H1 (cell line): ENCODE measurements around the gene C19orf38. TPM values are rescaled to one million over a fixed set of nuclear protein-coding genes. Genes with fewer than 3 reads are reported as not detected.

Experiments
- BCL11A ChIP-seq, 2 experiments: IDR thresholded peaks; one replicate each; pipeline ENCODE4 v1.6.1; 2011; ENCODE audit warnings: low read depth in 2 of 2, low read length in 2 of 2, mild to moderate bottlenecking in 2 of 2
- CHD1 ChIP-seq: IDR thresholded peaks from 2 replicates; pipeline ENCODE4 v1.6.1; 2012; ENCODE audit warnings: low read depth, low read length, improper control_type of control experiment
- CREB1 ChIP-seq: IDR thresholded peaks from 2 replicates; pipeline ENCODE4 v1.6.1; 2012; ENCODE audit warnings: inconsistent platforms
- FOSL1 ChIP-seq: IDR thresholded peaks from 2 replicates; pipeline ENCODE4 v1.6.1; 2011; ENCODE audit warnings: mild to moderate bottlenecking, low read depth, low read length, moderate library complexity; ENCODE audit not compliant: insufficient read depth
- KDM1A ChIP-seq: fragments of 200-600, 300-600 bp; sonication (generic); IDR thresholded peaks from 2 replicates; pipeline ENCODE4 v1.7.1; 2016; ENCODE audit warnings: mild to moderate bottlenecking, low read length, borderline replicate concordance
- KDM5A ChIP-seq: fragments of 200-600 bp; IDR thresholded peaks from 2 replicates; pipeline ENCODE4 v1.7.1; 2012; ENCODE audit warnings: mild to moderate bottlenecking, low read length, inconsistent platforms, mixed read lengths
- POLR2A ChIP-seq, 2 experiments: IDR thresholded peaks; 1 replicate in 1 of 2; 2 replicates in 1 of 2; pipeline ENCODE4 v1.6.1; 2011; ENCODE audit warnings: low read depth in 2 of 2, low read length in 2 of 2, mild to moderate bottlenecking in 2 of 2; ENCODE audit errors: control extremely low read depth in 1 of 2
- POU5F1 ChIP-seq: IDR thresholded peaks from 2 replicates; pipeline ENCODE4 v1.6.1; 2011; ENCODE audit warnings: low read depth, mild to moderate bottlenecking, low read length, moderate library complexity
- SRF ChIP-seq: IDR thresholded peaks from 2 replicates; pipeline ENCODE4 v1.6.1; 2011; ENCODE audit warnings: mild to moderate bottlenecking, low read depth, low read length, moderate library complexity
- TBP ChIP-seq: IDR thresholded peaks from 2 replicates; pipeline ENCODE4 v1.6.1; 2011; ENCODE audit warnings: low read depth, low read length, improper control_type of control experiment
- TCF12 ChIP-seq: IDR thresholded peaks from 2 replicates; pipeline ENCODE4 v1.6.1; 2011; ENCODE audit warnings: low read depth, mild to moderate bottlenecking, low read length
- polyA plus RNA-seq, 7 experiments: library from polyadenylated mRNA; depleted of rRNA in 3 of 7; stranded (reverse) in 5 of 7; unstranded in 2 of 7; fragments of >200 nt in 5 of 7; fragments of 200-250 nt in 2 of 7; gene quantifications; 1 replicate in 5 of 7; 2 replicates in 1 of 7; 4 replicates in 1 of 7; pipeline versions ENCODE4 v1.2.1 to v1.2.3, GENCODE V29; 2011 to 2013; ENCODE audit warnings: missing spikeins in 2 of 7, mixed read lengths in 2 of 7
- total RNA-seq: library from RNA; stranded (reverse); fragmentation: NEBNext Ultra II Directional; extraction: Animal tissue kit (Norgen Biotek cat#: 25700); gene quantifications from 2 replicates; pipeline ENCODE4 v1.2.1, GENCODE V29; 2021
- TF ChIP-seq, protein P1 (sequence below): fragments of 300-600 bp; sonication (generic); IDR thresholded peaks from 2 replicates; pipeline ENCODE4 v1.7.1; 2012; ENCODE audit warnings: low read length, moderate library complexity, mild to moderate bottlenecking, inconsistent platforms; ENCODE audit not compliant: insufficient replicate concordance

C19orf38 gene
- total and polyA plus RNA-seq, 2 of the 8 experiments (the other 6 are each of a cell fraction or from before 2014, with no cell fraction given), result 0.53 TPM; not detected in 1

DNA sequence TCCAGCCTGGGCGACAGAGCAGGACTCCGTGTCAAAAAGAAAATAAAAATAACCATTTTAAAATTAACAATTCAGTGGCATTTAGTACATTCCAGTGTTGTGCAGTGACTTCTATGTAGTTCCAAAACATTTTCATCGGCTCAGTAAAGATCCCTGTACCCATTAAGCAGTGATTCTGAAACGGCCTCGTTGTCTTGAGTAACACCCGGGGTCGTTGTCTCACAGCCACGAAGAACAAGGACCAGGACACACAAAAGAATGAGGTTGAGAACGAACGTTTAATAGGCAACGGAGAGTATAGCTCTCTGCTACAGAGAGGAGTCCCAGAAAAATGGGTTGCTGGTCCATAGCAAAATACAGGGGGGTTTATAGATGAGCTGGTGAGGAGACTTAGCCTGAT lies 9.8 kb upstream of the C19orf38 start (continued):
- TF ChIP-seq, protein P1, sequence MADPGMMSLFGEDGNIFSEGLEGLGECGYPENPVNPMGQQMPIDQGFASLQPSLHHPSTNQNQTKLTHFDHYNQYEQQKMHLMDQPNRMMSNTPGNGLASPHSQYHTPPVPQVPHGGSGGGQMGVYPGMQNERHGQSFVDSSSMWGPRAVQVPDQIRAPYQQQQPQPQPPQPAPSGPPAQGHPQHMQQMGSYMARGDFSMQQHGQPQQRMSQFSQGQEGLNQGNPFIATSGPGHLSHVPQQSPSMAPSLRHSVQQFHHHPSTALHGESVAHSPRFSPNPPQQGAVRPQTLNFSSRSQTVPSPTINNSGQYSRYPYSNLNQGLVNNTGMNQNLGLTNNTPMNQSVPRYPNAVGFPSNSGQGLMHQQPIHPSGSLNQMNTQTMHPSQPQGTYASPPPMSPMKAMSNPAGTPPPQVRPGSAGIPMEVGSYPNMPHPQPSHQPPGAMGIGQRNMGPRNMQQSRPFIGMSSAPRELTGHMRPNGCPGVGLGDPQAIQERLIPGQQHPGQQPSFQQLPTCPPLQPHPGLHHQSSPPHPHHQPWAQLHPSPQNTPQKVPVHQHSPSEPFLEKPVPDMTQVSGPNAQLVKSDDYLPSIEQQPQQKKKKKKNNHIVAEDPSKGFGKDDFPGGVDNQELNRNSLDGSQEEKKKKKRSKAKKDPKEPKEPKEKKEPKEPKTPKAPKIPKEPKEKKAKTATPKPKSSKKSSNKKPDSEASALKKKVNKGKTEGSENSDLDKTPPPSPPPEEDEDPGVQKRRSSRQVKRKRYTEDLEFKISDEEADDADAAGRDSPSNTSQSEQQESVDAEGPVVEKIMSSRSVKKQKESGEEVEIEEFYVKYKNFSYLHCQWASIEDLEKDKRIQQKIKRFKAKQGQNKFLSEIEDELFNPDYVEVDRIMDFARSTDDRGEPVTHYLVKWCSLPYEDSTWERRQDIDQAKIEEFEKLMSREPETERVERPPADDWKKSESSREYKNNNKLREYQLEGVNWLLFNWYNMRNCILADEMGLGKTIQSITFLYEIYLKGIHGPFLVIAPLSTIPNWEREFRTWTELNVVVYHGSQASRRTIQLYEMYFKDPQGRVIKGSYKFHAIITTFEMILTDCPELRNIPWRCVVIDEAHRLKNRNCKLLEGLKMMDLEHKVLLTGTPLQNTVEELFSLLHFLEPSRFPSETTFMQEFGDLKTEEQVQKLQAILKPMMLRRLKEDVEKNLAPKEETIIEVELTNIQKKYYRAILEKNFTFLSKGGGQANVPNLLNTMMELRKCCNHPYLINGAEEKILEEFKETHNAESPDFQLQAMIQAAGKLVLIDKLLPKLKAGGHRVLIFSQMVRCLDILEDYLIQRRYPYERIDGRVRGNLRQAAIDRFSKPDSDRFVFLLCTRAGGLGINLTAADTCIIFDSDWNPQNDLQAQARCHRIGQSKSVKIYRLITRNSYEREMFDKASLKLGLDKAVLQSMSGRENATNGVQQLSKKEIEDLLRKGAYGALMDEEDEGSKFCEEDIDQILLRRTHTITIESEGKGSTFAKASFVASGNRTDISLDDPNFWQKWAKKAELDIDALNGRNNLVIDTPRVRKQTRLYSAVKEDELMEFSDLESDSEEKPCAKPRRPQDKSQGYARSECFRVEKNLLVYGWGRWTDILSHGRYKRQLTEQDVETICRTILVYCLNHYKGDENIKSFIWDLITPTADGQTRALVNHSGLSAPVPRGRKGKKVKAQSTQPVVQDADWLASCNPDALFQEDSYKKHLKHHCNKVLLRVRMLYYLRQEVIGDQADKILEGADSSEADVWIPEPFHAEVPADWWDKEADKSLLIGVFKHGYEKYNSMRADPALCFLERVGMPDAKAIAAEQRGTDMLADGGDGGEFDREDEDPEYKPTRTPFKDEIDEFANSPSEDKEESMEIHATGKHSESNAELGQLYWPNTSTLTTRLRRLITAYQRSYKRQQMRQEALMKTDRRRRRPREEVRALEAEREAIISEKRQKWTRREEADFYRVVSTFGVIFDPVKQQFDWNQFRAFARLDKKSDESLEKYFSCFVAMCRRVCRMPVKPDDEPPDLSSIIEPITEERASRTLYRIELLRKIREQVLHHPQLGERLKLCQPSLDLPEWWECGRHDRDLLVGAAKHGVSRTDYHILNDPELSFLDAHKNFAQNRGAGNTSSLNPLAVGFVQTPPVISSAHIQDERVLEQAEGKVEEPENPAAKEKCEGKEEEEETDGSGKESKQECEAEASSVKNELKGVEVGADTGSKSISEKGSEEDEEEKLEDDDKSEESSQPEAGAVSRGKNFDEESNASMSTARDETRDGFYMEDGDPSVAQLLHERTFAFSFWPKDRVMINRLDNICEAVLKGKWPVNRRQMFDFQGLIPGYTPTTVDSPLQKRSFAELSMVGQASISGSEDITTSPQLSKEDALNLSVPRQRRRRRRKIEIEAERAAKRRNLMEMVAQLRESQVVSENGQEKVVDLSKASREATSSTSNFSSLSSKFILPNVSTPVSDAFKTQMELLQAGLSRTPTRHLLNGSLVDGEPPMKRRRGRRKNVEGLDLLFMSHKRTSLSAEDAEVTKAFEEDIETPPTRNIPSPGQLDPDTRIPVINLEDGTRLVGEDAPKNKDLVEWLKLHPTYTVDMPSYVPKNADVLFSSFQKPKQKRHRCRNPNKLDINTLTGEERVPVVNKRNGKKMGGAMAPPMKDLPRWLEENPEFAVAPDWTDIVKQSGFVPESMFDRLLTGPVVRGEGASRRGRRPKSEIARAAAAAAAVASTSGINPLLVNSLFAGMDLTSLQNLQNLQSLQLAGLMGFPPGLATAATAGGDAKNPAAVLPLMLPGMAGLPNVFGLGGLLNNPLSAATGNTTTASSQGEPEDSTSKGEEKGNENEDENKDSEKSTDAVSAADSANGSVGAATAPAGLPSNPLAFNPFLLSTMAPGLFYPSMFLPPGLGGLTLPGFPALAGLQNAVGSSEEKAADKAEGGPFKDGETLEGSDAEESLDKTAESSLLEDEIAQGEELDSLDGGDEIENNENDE, result no peak
- TF ChIP-seq CREB1 (no peak), TCF12 (no peak), CHD1 (no peak), POLR2A (IDR thresholded peaks at IDR 0.05; ENCODE audit: control extremely low read depth in 1 of 2, low read depth in 2 of 2, low read length in 2 of 2) (peak in 1 of 2 experiments; percentile 63; a peak in 1 of 3 replicates), KDM5A (no peak), KDM1A (no peak), POU5F1 (no peak), BCL11A (IDR thresholded peaks at IDR 0.05; ENCODE audit: low read depth in 2 of 2, low read length in 2 of 2) (no peak), FOSL1 (no peak), SRF (no peak), TBP (peak; percentile 65)
